GM12875 (cell line): ENCODE data around the gene THSD4.

Experiments
- H3K4me3 ChIP-seq: one replicate; pipeline ENCODE4 v1.5.1; 2011; ENCODE audit warnings: low read depth, low read length, control low read depth
- TF ChIP-seq, protein P1 (sequence below): IDR thresholded peaks from 2 replicates; pipeline ENCODE4 v1.5.1; 2011; ENCODE audit warnings: low read depth, mild to moderate bottlenecking, control low read depth, inconsistent platforms, low read length, moderate library complexity, borderline replicate concordance; ENCODE audit not compliant: insufficient read depth

The THSD4 gene

DNA sequence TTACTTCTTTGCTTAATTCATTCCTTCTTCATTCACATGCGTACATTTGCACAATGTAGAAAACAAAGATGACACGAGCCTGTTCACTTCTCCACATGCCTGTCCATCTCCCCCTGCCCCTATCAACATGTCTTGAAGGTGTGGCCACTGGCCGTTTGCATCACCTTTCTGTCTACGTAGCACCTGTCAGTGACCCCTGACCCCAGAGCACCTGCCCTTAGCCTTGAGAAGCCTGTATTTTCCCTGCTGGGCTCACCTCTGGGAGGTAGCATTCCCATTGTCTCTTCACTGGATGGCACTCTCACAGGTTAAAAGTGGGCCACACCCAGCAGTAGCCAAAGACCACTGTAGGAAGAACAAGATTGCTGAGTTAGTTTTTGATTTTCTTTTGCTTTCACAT lies 234.1 kb downstream of the THSD4 start:
- H3K4me3 ChIP-seq: no peak overlapping the region
- TF ChIP-seq, protein P1, sequence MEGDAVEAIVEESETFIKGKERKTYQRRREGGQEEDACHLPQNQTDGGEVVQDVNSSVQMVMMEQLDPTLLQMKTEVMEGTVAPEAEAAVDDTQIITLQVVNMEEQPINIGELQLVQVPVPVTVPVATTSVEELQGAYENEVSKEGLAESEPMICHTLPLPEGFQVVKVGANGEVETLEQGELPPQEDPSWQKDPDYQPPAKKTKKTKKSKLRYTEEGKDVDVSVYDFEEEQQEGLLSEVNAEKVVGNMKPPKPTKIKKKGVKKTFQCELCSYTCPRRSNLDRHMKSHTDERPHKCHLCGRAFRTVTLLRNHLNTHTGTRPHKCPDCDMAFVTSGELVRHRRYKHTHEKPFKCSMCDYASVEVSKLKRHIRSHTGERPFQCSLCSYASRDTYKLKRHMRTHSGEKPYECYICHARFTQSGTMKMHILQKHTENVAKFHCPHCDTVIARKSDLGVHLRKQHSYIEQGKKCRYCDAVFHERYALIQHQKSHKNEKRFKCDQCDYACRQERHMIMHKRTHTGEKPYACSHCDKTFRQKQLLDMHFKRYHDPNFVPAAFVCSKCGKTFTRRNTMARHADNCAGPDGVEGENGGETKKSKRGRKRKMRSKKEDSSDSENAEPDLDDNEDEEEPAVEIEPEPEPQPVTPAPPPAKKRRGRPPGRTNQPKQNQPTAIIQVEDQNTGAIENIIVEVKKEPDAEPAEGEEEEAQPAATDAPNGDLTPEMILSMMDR: no peak

DNA sequence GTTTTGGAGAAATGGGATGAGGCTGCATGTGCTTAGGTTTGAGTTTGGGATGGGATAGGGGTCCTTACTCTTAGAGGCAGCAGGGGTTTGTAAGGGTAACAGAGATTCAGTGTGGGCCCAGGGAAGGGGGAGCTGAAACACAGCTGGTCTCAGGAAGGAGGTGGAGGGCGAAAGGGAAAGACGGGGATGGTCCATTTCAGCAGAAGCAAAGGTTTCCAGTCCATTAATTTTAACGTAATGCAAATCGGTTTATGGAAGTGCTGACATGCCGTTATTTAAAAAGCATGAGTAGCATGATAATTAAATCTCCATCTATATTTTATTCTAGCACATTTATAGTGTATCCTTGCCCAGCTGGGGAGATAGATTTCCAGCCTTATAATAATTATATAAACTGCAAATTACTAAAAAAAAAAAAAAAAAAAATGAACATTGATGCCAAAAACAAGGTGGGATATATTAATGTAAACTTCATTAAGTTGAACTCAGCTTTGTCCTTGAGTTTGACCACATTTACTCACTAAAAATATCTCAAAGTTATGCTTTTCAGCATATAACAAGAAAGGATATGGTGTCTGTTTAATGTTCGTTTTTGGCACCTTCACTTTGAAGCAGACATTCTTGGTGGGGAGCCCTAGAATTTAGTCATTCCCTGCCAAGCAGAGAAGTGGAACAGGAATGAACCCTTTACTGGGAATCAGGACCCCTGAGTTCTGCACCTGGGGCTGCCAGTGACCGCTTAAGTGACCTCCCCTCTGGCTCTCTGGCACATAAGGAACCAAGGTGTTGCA lies 234.7 kb downstream of the THSD4 start:
- H3K4me3 ChIP-seq: no peak overlapping the region
- TF ChIP-seq, protein P1: no peak

DNA sequence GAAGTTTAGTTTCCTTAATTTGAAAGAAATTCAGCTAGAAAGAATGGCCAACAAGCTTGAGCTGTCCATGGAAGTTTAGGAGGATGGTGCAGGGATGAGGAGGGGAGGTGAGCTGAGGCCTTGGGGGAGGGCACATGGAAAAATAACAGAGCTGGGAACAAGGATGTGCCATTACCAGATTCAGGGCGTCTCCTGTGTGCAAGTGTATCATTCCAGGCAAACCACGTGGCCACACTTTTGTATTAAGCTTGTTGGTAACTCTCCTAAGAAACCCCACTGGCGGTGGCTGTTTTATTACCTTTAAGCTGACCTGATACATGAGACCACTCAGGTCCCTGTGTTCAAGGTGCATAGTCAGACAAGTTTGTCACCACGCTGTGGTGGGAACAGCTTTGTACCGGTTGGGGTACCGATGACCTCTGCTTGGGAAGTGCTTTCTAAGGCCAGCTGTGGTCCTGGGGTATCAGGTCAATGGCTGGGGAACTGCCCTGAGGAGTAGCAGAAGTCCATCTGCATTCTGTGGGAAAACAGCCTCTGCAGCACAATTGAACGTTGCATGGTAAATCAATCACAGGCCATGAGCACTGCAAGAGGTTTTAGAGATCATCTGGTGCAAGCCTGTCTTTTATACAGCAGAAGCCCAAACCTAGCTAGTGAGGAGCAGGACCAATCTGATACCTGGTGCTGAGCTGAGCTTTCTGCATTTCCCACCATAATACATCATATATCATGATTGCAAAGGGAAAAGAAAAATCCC lies 235.5 kb downstream of the THSD4 start:
- TF ChIP-seq, protein P1: no peak
- H3K4me3 ChIP-seq: no peak overlapping the region

DNA sequence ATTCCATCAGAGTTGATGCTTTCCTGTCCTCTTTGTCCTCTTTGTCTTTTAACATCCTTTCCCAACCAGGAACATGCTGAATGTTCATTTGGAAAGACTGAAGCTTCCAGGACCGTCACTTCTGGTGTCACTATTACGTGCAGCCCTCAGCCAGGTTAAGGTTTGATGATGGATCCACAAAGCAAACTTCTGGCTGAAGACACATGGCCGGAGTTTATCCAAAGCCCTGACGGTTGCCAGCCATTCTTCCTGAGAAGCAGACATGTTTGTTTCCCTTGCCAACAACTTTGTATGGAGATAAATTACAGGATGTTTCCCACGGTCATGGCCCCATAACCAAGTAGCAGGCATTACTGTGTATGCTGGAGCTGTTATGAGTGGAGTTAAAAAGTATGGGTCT lies 236.9 kb downstream of the THSD4 start:
- TF ChIP-seq, protein P1: no peak
- no peak overlapping the region for H3K4me3 ChIP-seq

DNA sequence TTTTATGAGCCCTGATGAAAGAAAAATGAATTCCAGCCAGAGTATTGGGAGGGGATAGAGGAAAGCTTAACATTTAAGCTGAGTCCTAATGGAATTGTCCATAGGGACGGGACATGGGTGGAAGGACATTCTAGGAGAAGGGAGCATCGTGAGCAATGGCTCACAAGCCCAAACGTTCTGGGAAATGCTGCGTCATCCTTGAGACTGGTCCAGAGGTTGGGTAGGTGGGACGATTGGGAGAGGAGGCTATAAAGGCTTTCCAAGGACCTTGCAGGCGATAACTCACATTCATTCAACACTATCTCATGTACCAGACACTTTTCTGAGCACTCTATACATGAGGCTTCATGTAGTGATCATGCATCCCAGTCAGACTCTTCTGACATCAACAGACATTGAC lies 237.5 kb downstream of the THSD4 start:
- H3K4me3 ChIP-seq: no peak overlapping the region
- TF ChIP-seq, protein P1: no peak

DNA sequence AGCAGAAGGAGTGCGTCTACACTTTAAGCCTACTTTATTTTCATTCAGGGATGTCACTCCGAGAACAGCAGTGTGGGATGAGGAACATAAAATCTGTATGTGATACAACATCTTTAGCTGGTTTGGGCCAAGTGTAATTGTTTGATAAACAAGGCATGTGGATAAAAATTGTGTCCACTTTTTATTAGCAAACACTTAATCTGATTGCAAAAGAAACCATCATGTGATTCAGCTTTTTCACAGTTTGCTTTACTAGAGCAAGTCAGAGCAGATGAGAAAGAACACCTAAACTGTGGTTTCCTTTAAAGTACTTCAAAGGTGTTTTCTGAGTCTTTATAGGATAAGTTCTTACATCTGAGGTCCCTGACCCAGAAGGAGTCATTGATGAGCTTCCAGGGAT lies 237.9 kb downstream of the THSD4 start:
- H3K4me3 ChIP-seq: no peak overlapping the region
- TF ChIP-seq, protein P1: no peak

DNA sequence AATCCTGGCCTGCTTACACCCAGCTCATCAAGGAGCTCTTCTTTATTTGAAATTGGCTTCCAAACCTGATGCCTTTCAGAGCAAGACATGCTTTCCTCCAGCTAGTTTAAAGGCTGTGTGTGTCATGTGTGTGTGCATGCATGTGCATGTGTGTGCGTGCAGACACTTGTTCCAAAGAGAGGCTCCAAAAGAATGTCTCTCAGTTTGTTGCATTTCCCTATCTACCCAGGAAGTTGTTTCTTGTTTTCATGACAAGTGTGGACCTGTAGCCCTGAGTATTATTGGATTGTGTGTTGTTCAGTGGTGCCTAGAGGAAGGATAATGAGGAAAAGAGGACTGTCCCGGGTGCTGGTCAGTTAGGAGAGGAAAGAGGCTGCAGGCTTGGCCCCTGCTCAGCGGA lies 240.0 kb downstream of the THSD4 start:
- H3K4me3 ChIP-seq: no peak overlapping the region
- TF ChIP-seq, protein P1: no peak
